Measurements from ENCODE around the gene SPATA31A5.
"Not testable (repeated sequence)": the region's sequence is repeated elsewhere in the genome, so short reads cannot be mapped to it uniquely, and the experiment has no call there.

SPATA31A5 gene

GRCh38 chr9:60914107-60914506 is at the start of gene SPATA31A5:
Gene SPATA31A5, plus strand, starts transcription at chr9:60914407. Its CDS starts 29 bp downstream, at chr9:60914436.
- not testable (repeated sequence) for DNase-seq

GRCh38 chr9:60962990-60963350 is 48.8 kb downstream of the SPATA31A5 start:
- not testable (repeated sequence) for DNase-seq

DNA sequence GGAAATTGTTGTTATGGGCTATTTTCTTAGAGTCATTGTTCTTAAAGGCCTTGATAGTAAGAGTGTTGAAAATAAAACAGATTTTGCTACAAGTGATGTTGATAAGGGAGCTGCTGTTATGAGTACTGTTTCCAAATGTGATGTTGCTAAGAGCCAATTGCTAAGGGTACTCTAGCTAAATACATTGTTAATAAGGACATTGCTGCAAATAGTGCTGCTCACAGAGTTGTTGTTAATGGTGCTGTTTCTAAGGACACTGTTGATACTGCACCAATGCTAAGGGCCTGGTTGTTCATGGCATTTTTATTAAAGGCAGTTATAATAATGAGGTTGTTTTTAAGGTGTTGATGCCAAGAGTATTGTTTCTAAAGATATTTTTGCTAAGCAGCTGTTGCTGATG is 52.2 kb downstream of the SPATA31A5 start:
- DNase-seq = not testable (repeated sequence)
